Stromal cell of bone marrow (primary cell): ENCODE results near the gene ROCK2.

Experiments
- DNase-seq: peaks from one replicate; pipeline ENCODE4 v3.0.0-alpha.2; 2012; ENCODE audit warnings: low read depth

The ROCK2 gene

DNA sequence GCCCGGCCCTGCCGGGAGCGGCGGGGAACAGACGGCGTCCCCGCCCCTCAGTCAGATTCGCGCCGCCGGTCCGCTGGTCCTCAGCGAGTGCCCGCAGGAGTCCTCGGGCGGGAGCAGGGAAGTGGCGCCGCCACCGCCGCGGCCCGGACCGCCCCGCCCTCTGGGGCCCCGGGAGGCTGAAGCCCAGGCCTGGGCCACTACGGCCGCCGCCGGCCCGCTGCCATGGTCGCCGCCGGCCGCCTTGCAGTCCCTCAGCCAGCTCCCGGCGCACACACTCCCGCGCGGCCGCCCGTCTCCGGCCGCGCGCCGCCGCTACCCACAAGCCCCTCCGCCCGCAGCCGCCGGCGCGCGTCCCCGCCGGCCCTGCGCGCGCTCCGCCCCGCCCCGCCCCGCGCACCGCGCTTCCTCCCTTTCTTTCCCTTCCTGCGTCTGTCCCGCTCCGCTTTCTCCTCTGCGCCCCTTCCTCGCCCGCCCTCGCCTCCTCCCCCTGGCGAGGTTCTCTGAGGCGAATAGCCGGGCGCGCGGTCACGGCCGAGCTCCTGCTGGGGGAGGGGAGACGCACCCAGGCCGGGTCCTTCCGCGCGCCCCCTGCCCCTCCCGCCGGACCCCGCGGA is at the start of gene ROCK2:
Gene ROCK2, minus strand, starts transcription at position 295 of the 614 bp plus-strand sequence. CDS start 500 bp downstream, outside the sequence.
- DNase-seq = peak; percentile 59

DNA sequence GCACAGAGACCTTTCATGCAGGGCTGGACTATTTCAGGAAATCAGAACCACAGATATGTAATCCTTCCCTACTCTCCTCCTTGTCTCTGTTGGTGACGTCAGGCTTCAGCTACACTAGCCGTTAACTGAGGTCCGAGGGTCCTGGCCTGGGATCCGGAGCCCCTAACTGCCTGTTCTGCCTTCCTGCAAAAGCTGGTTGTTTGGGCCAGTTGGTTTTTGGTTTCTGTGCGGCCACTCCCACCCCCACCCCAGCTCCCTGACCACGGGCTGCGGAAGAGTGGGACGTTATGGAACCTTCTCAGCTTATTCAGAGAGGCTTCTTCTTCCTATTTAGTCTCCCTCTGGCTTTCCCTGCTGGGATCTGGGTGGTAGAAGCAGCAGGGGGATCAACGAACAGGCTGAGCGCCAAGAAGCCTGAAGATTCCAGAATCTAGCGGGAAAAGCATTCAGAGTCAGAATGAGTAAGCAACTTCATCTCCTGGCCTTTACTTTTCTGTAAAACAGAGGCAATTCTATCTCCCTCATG is 49.3 kb upstream of the ROCK2 start:
- DNase-seq = no peak

GRCh38 chr2:11391942-11392266 is 47.5 kb upstream of the ROCK2 start:
- no peak for DNase-seq

- no peak for DNase-seq
Observed at GRCh38 chr2:11390399-11390658, 45.9 kb upstream of the ROCK2 start.

DNA sequence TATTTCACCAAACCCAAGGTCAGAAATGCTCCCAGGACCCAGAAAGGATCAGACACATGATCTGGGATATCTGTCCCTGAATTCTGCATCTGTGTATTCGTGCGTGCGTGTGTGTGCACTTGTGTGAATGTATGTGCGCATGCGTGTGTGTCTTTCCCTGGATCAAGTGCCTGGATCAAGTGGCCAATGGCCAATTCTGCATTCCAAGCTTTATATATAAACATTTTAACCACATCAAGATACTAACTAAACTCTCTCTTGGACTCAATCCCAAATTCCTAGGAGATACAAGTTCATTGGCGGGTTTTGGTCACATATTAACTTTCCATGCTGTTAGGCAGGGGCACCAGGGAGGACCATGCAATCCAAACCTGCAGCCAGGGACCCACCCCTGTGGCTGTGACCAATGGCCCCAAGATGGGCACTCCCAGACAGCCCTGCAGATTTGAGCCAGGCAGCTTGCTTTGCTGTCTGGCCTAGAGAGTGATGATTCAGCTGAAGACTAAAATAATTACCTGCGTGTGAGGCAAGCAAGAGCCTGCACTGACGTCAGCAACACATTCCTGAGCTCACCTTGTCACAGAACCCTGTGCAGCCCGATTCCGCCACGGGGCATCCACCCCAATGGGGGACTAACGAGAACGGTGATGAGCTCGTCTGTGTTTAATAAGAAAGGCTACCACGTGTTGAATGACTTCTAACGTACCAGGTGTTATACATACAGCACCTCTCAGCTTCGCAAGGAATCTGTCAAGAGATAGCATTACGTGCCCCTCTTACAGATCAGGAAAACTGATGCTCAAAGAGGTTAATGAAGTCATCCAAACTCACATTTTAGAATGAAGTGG is 45.3 kb upstream of the ROCK2 start:
- no peak for DNase-seq

GRCh38 chr2:11389052-11389420 is 44.6 kb upstream of the ROCK2 start:
- no peak for DNase-seq

DNA sequence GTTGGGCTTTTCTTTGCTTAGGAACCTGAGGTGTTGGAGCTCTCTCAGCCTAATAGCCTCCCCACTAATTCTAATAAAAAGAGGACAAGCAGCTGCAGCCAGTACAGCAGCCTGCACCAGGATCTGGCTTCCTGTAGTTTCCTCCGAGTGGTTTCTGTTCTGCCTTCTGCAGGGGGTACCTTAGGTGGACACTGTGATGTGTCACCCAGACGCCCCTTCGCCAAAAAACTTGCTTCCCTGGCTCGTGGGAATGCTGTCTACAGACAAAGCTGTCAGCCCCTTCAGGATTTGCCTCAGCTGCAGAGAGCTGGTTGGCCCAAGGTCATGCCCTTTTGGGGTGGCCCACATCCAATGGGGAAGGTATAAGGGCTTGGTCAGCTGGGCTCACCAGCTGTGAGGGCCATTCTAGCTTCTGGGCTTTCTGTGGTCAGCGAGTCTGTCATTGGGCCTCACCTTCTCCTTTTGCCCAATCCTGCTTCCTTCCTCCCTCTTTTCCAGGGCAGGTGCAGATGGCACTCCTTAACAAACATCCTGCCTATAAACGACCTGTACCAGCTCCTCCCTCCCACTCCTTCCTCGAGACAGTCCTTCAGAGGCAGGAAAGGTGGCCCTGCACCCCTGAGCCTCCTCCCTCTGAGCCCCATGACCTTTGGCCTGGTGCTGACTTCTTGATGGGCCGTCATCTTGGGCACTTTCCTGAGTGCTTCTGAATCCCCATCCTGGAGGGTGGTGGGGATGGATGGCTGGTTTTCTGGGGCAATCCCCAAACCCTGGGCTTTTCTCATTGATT is 44.0 kb upstream of the ROCK2 start:
- no peak for DNase-seq

- no peak for DNase-seq
Observed at GRCh38 chr2:11387843-11388242, 43.4 kb upstream of the ROCK2 start.

DNA sequence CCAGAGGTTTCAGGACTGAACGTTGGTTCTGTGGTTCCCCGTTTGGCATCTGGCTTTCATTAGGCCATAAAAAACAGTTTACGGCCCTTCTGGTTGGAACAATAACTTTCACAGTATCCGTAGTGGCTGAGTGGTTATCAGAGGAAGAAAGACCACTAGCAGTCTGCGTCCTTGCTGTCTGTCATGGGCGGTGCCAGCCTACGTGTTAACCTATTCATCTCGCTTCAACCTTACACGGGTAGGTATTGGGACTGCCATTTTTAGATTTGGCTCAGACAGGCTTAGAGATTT is 42.6 kb upstream of the ROCK2 start:
- no peak for DNase-seq

- no peak for DNase-seq
Observed at GRCh38 chr2:11385847-11386246, 41.4 kb upstream of the ROCK2 start.

DNA sequence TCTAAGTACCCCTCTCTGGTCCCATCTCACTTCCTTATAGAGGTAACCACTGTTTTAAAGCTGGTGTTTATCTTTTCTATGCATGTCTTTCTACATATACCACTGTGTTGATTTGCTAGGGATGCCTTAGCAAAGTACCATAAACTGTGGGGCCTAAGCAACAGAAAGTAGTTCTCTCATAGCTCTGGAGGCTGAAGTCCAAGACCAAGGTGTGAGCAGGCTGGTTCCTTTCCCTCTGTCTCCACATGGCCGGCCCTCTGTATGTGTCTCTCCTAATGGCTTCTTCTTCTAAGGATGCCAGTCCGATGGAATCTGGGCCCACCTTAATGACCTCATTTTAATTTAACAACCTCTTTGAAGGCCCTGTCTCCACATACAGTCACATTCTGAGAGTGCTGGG is 40.8 kb upstream of the ROCK2 start:
- DNase-seq = no peak

GRCh38 chr2:11379558-11379957 is 35.1 kb upstream of the ROCK2 start:
- no peak for DNase-seq

- DNase-seq = no peak
Observed at GRCh38 chr2:11377928-11378545, 33.6 kb upstream of the ROCK2 start.

GRCh38 chr2:11376071-11376470 is 31.6 kb upstream of the ROCK2 start:
- DNase-seq = no peak

DNA sequence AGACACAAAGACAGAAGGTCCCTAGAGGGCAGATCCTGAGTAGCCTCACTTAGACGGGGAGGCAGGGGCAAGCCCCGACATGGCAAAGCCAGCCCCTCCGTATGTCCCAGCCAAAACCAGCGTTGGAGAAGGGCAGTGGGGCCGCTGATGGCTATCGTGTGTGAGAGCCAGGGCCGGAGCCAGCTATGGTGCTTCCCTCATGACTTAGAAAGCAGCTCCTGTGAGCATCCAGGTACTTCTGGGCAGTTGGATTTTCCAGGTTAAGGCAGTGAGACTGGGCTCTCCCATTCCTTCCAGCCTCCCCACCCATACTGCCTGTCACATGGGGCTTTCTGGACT is 31.2 kb upstream of the ROCK2 start:
- DNase-seq = no peak

GRCh38 chr2:11375025-11375688 is 30.7 kb upstream of the ROCK2 start:
- no peak for DNase-seq

GRCh38 chr2:11373096-11373495 is 28.7 kb upstream of the ROCK2 start:
- DNase-seq = no peak

GRCh38 chr2:11371092-11371937 is 26.9 kb upstream of the ROCK2 start:
- DNase-seq = no peak

DNA sequence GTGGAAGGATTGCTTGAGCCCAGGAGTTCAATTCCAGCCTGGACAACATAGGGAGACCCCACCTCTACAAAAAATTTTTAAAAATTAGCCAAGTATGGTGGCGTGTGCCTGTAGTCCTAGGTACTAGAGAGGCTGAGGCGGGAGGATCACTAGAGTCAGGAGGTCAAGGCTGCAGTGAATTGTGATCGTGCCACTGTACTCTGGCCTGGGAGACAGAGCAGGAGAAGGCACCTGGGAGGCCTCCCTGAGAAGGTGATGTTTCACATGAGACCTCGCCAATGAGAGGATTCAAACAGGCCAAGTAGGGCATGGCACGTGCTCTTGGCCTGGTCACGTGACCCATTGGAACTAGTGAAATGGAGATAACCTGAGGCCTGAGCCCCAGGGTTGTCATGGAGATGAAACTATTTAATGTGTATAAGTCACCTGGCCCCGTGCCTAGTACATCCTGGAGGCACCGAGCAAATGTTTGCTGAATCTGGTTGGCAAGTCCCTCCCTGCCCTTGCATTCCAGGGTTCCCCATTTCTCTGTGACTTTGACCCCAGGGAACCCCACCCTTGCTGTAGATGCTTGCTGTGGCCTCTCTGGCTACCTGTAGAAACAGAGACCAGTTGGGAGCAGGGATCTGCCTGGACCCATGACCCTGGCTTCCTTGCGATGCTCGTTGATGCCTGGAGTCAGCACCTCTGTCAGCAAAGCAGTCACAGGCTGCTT is 26.1 kb upstream of the ROCK2 start:
- DNase-seq = no peak

GRCh38 chr2:11368059-11368572 is 23.7 kb upstream of the ROCK2 start:
- DNase-seq = no peak
